IMR-90 (cell line): ENCODE results near the gene SERINC3. TPM values are rescaled to one million over a fixed set of nuclear protein-coding genes. Genes with fewer than 3 reads are reported as not detected.

Experiments
- ATAC-seq: fragments of 200-7000 bp; cut with Tn5 transposase; 2 replicates; pipeline ENCODE4 v1.9.1; 2020; ENCODE audit warnings: low read depth, mild to moderate bottlenecking, moderate library complexity
- BruUV-seq: library from RNA; stranded (reverse); fragments of 400-500 nt; replicated peaks from 2 replicates; lab custom pipeline; 2021; lab: Mats Ljungman, UMichigan
- CTCF ChIA-PET: fragments of 300-600 bp; formaldehyde crosslinking; extraction: SDS; loops from one replicate; lab custom pipeline; 2021; ENCODE audit warnings: antibody characterized with exemption; lab: Yijun Ruan, JAX
- POLR2A ChIA-PET: fragments of 300-600 bp; sonication (Branson Sonifier 250); formaldehyde crosslinking; loops from one replicate; lab custom pipeline; 2022; ENCODE audit warnings: antibody characterized with exemption; ENCODE audit not compliant: unreplicated experiment; lab: Charles Lee
- DNase-seq: peaks from one replicate; pipeline ENCODE4 v3.0.0; 2013
- H2AFZ ChIP-seq: replicated peaks from 2 replicates; pipeline ENCODE3; 2013; ENCODE audit warnings: low read length, mild to moderate bottlenecking; ENCODE audit not compliant: poor library complexity
- H2AK5ac ChIP-seq: 2 replicates; pipeline ENCODE4 v1.6.1; 2013; ENCODE audit warnings: low read depth, low read length, inconsistent platforms
- H2AK9ac ChIP-seq: replicated peaks from 2 replicates; pipeline ENCODE3; 2013; ENCODE audit warnings: mild to moderate bottlenecking, low read depth, low read length, moderate library complexity; ENCODE audit not compliant: poor library complexity
- H2BK120ac ChIP-seq: 2 replicates; pipeline ENCODE4 v1.6.1; 2013; ENCODE audit warnings: low read depth, low read length, inconsistent platforms
- H2BK15ac ChIP-seq: 3 replicates; pipeline ENCODE4 v1.6.1; 2013; ENCODE audit warnings: low read depth, low read length, inconsistent platforms
- H2BK20ac ChIP-seq: 2 replicates; pipeline ENCODE4 v1.6.1; 2013; ENCODE audit warnings: low read depth, mild to moderate bottlenecking, inconsistent platforms, low read length, moderate library complexity
- H2BK5ac ChIP-seq: 2 replicates; pipeline ENCODE4 v1.6.1; 2013; ENCODE audit warnings: mild to moderate bottlenecking, low read depth, low read length, inconsistent platforms; ENCODE audit not compliant: poor library complexity, severe bottlenecking
- H3K14ac ChIP-seq: replicated peaks from 2 replicates; pipeline ENCODE4 v1.6.1; 2013; ENCODE audit warnings: low read depth, low read length, inconsistent platforms
- H3K18ac ChIP-seq: 2 replicates; pipeline ENCODE4 v1.6.1; 2013; ENCODE audit warnings: low read depth, low read length, control low read depth
- H3K23ac ChIP-seq: 2 replicates; pipeline ENCODE4 v1.6.1; 2013; ENCODE audit warnings: low read depth, low read length, inconsistent platforms
- H3K27ac ChIP-seq: 2 replicates; pipeline ENCODE4 v1.5.1; 2013; ENCODE audit warnings: mild to moderate bottlenecking, control low read depth, low read length; ENCODE audit not compliant: insufficient read depth
- H3K27me3 ChIP-seq: 2 replicates; pipeline ENCODE4 v1.6.1; 2013; ENCODE audit warnings: low read length; ENCODE audit not compliant: control insufficient read depth, insufficient read depth
- H3K36me3 ChIP-seq: 2 replicates; pipeline ENCODE4 v1.6.1; 2013; ENCODE audit warnings: low read length, mixed read lengths; ENCODE audit not compliant: control insufficient read depth, insufficient read depth
- H3K4ac ChIP-seq: 2 replicates; pipeline ENCODE4 v1.6.1; 2013; ENCODE audit warnings: low read depth, low read length, inconsistent platforms
- H3K4me1 ChIP-seq: 2 replicates; pipeline ENCODE4 v1.6.1; 2013; ENCODE audit warnings: low read length, mixed read lengths; ENCODE audit not compliant: control insufficient read depth, insufficient read depth
- H3K4me2 ChIP-seq: 2 replicates; pipeline ENCODE4 v1.6.1; 2013; ENCODE audit warnings: low read depth, mild to moderate bottlenecking, control low read depth, low read length, moderate library complexity
- H3K4me3 ChIP-seq: 2 replicates; pipeline ENCODE4 v1.5.1; 2013; ENCODE audit warnings: low read depth, mild to moderate bottlenecking, control low read depth, low read length, moderate library complexity; ENCODE audit not compliant: insufficient read depth
- H3K56ac ChIP-seq: 2 replicates; pipeline ENCODE4 v1.6.1; 2013; ENCODE audit warnings: low read length, inconsistent platforms; ENCODE audit not compliant: insufficient read depth; ENCODE audit errors: extremely low read depth
- H3K79me1 ChIP-seq, 2 experiments: 2 replicates each; pipeline ENCODE4 v1.6.1; 2013; ENCODE audit warnings: low read length in 2 of 2, inconsistent platforms in 1 of 2, low read depth in 1 of 2
- H3K9ac ChIP-seq: 2 replicates; pipeline ENCODE4 v1.6.1; 2013; ENCODE audit warnings: low read depth, low read length, control low read depth
- H3K9me1 ChIP-seq: 2 replicates; pipeline ENCODE4 v1.6.1; 2013; ENCODE audit warnings: low read length, inconsistent platforms; ENCODE audit not compliant: insufficient read depth
- H3K9me3 ChIP-seq: 2 replicates; pipeline ENCODE4 v1.6.1; 2013; ENCODE audit warnings: low read length; ENCODE audit not compliant: control insufficient read depth, insufficient read depth
- H4K20me1 ChIP-seq: 2 replicates; pipeline ENCODE4 v1.6.1; 2013; ENCODE audit warnings: low read length, inconsistent platforms; ENCODE audit not compliant: insufficient read depth
- H4K5ac ChIP-seq: 2 replicates; pipeline ENCODE4 v1.6.1; 2013; ENCODE audit warnings: mild to moderate bottlenecking, low read depth, low read length, control low read depth
- H4K8ac ChIP-seq, 2 experiments: 2 replicates each; pipeline ENCODE4 v1.6.1; 2013; ENCODE audit warnings: low read depth in 2 of 2, low read length in 2 of 2, control low read depth in 1 of 2, inconsistent platforms in 1 of 2
- H4K91ac ChIP-seq: 2 replicates; pipeline ENCODE4 v1.6.1; 2013; ENCODE audit warnings: low read depth, low read length, inconsistent platforms; ENCODE audit not compliant: insufficient read depth
- BHLHE40 ChIP-seq: fragments of 150-350 bp; IDR thresholded peaks from 2 replicates; pipeline ENCODE4 v1.6.1; 2016; ENCODE audit warnings: mild to moderate bottlenecking, low read depth, low read length
- CEBPB ChIP-seq: IDR thresholded peaks from 2 replicates; pipeline ENCODE4 v1.6.1; 2012; ENCODE audit warnings: low read depth, low read length, improper control_type of control experiment
- CHD1 ChIP-seq: IDR thresholded peaks from 2 replicates; pipeline ENCODE4 v1.6.1; 2012; ENCODE audit warnings: low read depth, low read length, improper control_type of control experiment
- FOS ChIP-seq: fragments of 150-350 bp; IDR thresholded peaks from 2 replicates; pipeline ENCODE4 v1.6.1; 2016; ENCODE audit warnings: low read depth, low read length
- MAFK ChIP-seq: IDR thresholded peaks from 2 replicates; pipeline ENCODE4 v1.6.1; 2012; ENCODE audit warnings: low read depth, low read length, improper control_type of control experiment
- MAZ ChIP-seq: IDR thresholded peaks from 2 replicates; pipeline ENCODE4 v1.6.1; 2012; ENCODE audit warnings: low read depth, mild to moderate bottlenecking, low read length, improper control_type of control experiment, moderate library complexity, borderline replicate concordance
- POLR2A ChIP-seq: IDR thresholded peaks from 2 replicates; pipeline ENCODE4 v1.6.1; 2012; ENCODE audit warnings: mild to moderate bottlenecking, low read depth, low read length
- RAD21 ChIP-seq: IDR thresholded peaks from 2 replicates; pipeline ENCODE4 v1.6.1; 2012; ENCODE audit warnings: low read length, improper control_type of control experiment
- RCOR1 ChIP-seq: IDR thresholded peaks from 2 replicates; pipeline ENCODE4 v1.6.1; 2012; ENCODE audit warnings: mild to moderate bottlenecking, low read length, improper control_type of control experiment; ENCODE audit not compliant: insufficient replicate concordance
- RFX5 ChIP-seq: IDR thresholded peaks from 2 replicates; pipeline ENCODE4 v1.8.0; 2012; ENCODE audit warnings: low read depth, mild to moderate bottlenecking, low read length, moderate library complexity
- WGBS, 2 experiments: methylation state at CpG; one replicate each; pipeline versions ENCODE4 v1.1.5 to v1.1.7; 2013; ENCODE audit warnings: missing lambda C conversion rate in 2 of 2; ENCODE audit not compliant: insufficient read length in 1 of 2; ENCODE audit errors: extremely low coverage in 2 of 2; 5-methylcytosine and 5-hydroxymethylcytosine counted together
- dilution Hi-C: fragments of 300-500 bp; cut with HindIII; formaldehyde crosslinking; loops from one replicate; pipeline ENCODE4 v1.14.3; 2018; ENCODE audit warnings: low sequenced_read_pairs; ENCODE audit not compliant: unreplicated experiment
- in situ Hi-C: fragments of 300-500 bp; cut with MboI; formaldehyde crosslinking; loops from 3 replicates; pipeline ENCODE4 v1.14.3; 2019; ENCODE audit warnings: low sequenced_read_pairs, inconsistent platforms, mixed read lengths
- intact Hi-C: fragments of 100-400 bp; cut with micrococcal nuclease; formaldehyde crosslinking; loops from 2 replicates; pipeline ENCODE4 v1.10.0; 2022
- polyA plus RNA-seq, 3 experiments: library from polyadenylated mRNA; depleted of rRNA; stranded (reverse); fragments of >200 nt; gene quantifications; 2 replicates each; pipeline ENCODE4 v1.2.3, GENCODE V29; 2012; ENCODE audit warnings: low replicate concordance in 1 of 3
- total RNA-seq: library from RNA; depleted of rRNA; stranded (reverse); fragments of >200 nt; gene quantifications from 2 replicates; pipeline ENCODE4 v1.2.3, GENCODE V29; 2012
- TF ChIP-seq, protein P1 (sequence below): conservative IDR thresholded peaks from 2 replicates; pipeline ENCODE4 v1.5.1; 2012; ENCODE audit warnings: mild to moderate bottlenecking, low read depth, low read length, improper control_type of control experiment
- TF ChIP-seq, protein P2 (sequence below): fragments of 150-350 bp; IDR thresholded peaks from 2 replicates; pipeline ENCODE4 v1.6.1; 2017; ENCODE audit warnings: mild to moderate bottlenecking, antibody characterized with exemption, low read length, low read depth

Gene SERINC3
- total and polyA plus RNA-seq, 2 of the 4 experiments (the other 2 are of a cell fraction), result 101 to 132 TPM

DNA sequence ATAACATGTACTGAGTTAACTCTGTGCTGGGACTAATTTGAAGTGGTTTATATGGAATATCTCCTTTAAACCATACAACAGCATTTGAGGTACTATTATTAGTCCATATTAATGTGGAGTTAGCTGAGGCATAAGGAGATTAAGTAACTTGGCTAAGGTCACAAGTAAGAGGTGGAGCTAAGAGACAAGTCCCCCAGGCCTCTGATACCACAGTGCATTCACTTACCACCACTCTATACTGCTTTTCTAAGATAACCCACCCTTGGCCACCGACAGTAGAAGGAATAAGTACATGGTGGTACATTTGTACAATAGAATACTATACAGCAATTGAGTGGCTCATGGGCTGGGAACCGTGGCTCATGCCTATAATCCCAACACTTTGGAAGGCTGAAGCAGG, 62.6 kb downstream of the SERINC3 start:
- Histone ChIP-seq H3K4me2 (no peak overlapping the region), H4K8ac (no peak overlapping the region), H2AFZ (no peak overlapping the region), H3K79me1 (no peaks in the 10 kb centered on the region), H2BK20ac (no peak overlapping the region), H3K9ac (no peak overlapping the region), H2BK120ac (no peak overlapping the region), H3K27ac (no peak overlapping the region), H4K91ac (no peak overlapping the region), H3K4me1 (no peaks in the 10 kb centered on the region), H2BK5ac (no peak overlapping the region), H3K9me3 (no peaks in the 10 kb centered on the region), H3K4ac (no peak overlapping the region), H2AK5ac (no peak overlapping the region), H3K23ac (no peak overlapping the region), H2BK15ac (no peak overlapping the region), H3K14ac (no peak overlapping the region), H3K4me3 (no peak overlapping the region), H3K9me1 (no peaks in the 10 kb centered on the region), H3K56ac (no peak overlapping the region), H3K36me3 (no peaks in the 10 kb centered on the region), H3K27me3 (peaks cover 6% of the 10 kb centered on the region), H4K20me1 (no peaks in the 10 kb centered on the region), H3K18ac (no peak overlapping the region), H2AK9ac (no peak overlapping the region), H4K5ac (no peak overlapping the region)
- CTCF ChIA-PET, result no interaction called here
- DNase-seq (no peak), ATAC-seq (no peak)
- intact Hi-C loops, result loop anchor here (10.0 kb wide), 1 partner anchor 144 kb away; the partner anchor contains the start of gene FITM2
- TF ChIP-seq, protein P1, sequence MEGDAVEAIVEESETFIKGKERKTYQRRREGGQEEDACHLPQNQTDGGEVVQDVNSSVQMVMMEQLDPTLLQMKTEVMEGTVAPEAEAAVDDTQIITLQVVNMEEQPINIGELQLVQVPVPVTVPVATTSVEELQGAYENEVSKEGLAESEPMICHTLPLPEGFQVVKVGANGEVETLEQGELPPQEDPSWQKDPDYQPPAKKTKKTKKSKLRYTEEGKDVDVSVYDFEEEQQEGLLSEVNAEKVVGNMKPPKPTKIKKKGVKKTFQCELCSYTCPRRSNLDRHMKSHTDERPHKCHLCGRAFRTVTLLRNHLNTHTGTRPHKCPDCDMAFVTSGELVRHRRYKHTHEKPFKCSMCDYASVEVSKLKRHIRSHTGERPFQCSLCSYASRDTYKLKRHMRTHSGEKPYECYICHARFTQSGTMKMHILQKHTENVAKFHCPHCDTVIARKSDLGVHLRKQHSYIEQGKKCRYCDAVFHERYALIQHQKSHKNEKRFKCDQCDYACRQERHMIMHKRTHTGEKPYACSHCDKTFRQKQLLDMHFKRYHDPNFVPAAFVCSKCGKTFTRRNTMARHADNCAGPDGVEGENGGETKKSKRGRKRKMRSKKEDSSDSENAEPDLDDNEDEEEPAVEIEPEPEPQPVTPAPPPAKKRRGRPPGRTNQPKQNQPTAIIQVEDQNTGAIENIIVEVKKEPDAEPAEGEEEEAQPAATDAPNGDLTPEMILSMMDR, result no peak
- TF ChIP-seq MAZ (no peak), MAFK (no peak), FOS (no peak), RFX5 (no peak), RCOR1 (no peak), BHLHE40 (no peak), POLR2A (no peak), CHD1 (no peak), CEBPB (no peak), RAD21 (no peak)
- TF ChIP-seq, protein P2, sequence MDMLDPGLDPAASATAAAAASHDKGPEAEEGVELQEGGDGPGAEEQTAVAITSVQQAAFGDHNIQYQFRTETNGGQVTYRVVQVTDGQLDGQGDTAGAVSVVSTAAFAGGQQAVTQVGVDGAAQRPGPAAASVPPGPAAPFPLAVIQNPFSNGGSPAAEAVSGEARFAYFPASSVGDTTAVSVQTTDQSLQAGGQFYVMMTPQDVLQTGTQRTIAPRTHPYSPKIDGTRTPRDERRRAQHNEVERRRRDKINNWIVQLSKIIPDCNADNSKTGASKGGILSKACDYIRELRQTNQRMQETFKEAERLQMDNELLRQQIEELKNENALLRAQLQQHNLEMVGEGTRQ, result no peak
- no TSS peak for BruUV-seq
- in situ Hi-C loops, result no loop called here
- dilution Hi-C loops, result no loop called here
- WGBS, 2 experiments, result no CpG with 5 or more reads among the region's 2 CpGs
- POLR2A ChIA-PET, result no interaction called here
